NCI-H460 (cell line): ENCODE data around the gene LEF1. TPM values are rescaled to one million over a fixed set of nuclear protein-coding genes. Genes with fewer than 3 reads are reported as not detected.

Experiments used
- DNase-seq: peaks from one replicate; pipeline ENCODE4 v3.0.0-alpha.2; 2016; ENCODE audit warnings: low read depth; ENCODE audit errors: extremely low read depth
- total RNA-seq: library from RNA; depleted of rRNA; stranded (reverse); fragments of >200 nt; shearing (Covaris generic); gene quantifications from 2 replicates; pipeline ENCODE4 v1.2.3, GENCODE V29; 2014

LEF1 gene
- total RNA-seq, 1 experiment from 2014 or later: 0.69 TPM

GRCh38 chr4:108180513-108180912 is 11.8 kb upstream of the LEF1 start:
- DNase-seq: no peak

- DNase-seq: no peak
Measured at GRCh38 chr4:108175966-108176365, 7.2 kb upstream of the LEF1 start.

GRCh38 chr4:108174856-108175255 is 6.1 kb upstream of the LEF1 start:
- no peak for DNase-seq

- DNase-seq: no peak
Measured at GRCh38 chr4:108173599-108174057, 4.9 kb upstream of the LEF1 start.

- no peak for DNase-seq
Measured at GRCh38 chr4:108172753-108173598, 4.2 kb upstream of the LEF1 start.

GRCh38 chr4:108172231-108172752 is 3.6 kb upstream of the LEF1 start:
- no peak for DNase-seq

- no peak for DNase-seq
Measured at GRCh38 chr4:108171339-108172230, 2.9 kb upstream of the LEF1 start.

GRCh38 chr4:108170631-108171338 is 2.1 kb upstream of the LEF1 start:
- DNase-seq: no peak

- DNase-seq: no peak
Measured at GRCh38 chr4:108169664-108170063, 932 bp upstream of the LEF1 start.

GRCh38 chr4:108168160-108168670 is 517 bp downstream of the LEF1 start:
- DNase-seq: no peak

GRCh38 chr4:108166441-108167315 is 2.1 kb downstream of the LEF1 start:
- DNase-seq: no peak

GRCh38 chr4:108166038-108166437 is 2.7 kb downstream of the LEF1 start:
- DNase-seq: no peak

- no peak for DNase-seq
Measured at GRCh38 chr4:108165586-108165985, 3.1 kb downstream of the LEF1 start.

GRCh38 chr4:108163351-108163750 is 5.4 kb downstream of the LEF1 start:
- no peak for DNase-seq

GRCh38 chr4:108160741-108161352 is 7.9 kb downstream of the LEF1 start:
- DNase-seq: no peak

- no peak for DNase-seq
Measured at GRCh38 chr4:108159845-108160244, 8.9 kb downstream of the LEF1 start.

- no peak for DNase-seq
Measured at GRCh38 chr4:108157655-108158054, 11.1 kb downstream of the LEF1 start.

GRCh38 chr4:108156391-108156790 is 12.3 kb downstream of the LEF1 start:
- no peak for DNase-seq

- no peak for DNase-seq
Measured at GRCh38 chr4:108155373-108155772, 13.4 kb downstream of the LEF1 start.
